Measurements from ENCODE around the gene RGS10. TPM values are rescaled to one million over a fixed set of nuclear protein-coding genes. Genes with fewer than 3 reads are reported as not detected.

RGS10 gene
- total RNA-seq, 1 donor from 2014 or later, result 4.8 TPM

- intact Hi-C loops (cut with DNase I), result no loop called here
- DNase-seq (no peak), ATAC-seq (ENCODE audit: poor library complexity) (peak; percentile 24)
Measured at GRCh38 chr10:119460369-119461195, 81.9 kb downstream of the RGS10 start.

GRCh38 chr10:119459681-119460340 lies 82.7 kb downstream of the RGS10 start:
- no peak for ATAC-seq (ENCODE audit: poor library complexity)
- no peak for DNase-seq
- intact Hi-C loops (cut with DNase I), result no loop called here

GRCh38 chr10:119457966-119458766 lies 84.4 kb downstream of the RGS10 start:
- no peak for DNase-seq

GRCh38 chr10:119456435-119456810 lies 86.1 kb downstream of the RGS10 start:
- ATAC-seq (ENCODE audit: poor library complexity) (no peak), DNase-seq (no peak)
- intact Hi-C loops (cut with DNase I), result no loop called here

More at GRCh38 chr10:119457966-119458766, 84.4 kb downstream of the RGS10 start:
- no peak for ATAC-seq (ENCODE audit: poor library complexity)
- intact Hi-C loops (cut with DNase I), result no loop called here

GRCh38 chr10:119455609-119456434 lies 86.7 kb downstream of the RGS10 start:
- ATAC-seq (ENCODE audit: poor library complexity), result no peak
- no peak for DNase-seq

GRCh38 chr10:119454990-119455389 lies 87.5 kb downstream of the RGS10 start:
- ATAC-seq (ENCODE audit: poor library complexity) (no peak), DNase-seq (peak; percentile 35)
- intact Hi-C loops (cut with DNase I), result no loop called here

More at GRCh38 chr10:119455609-119456434, 86.7 kb downstream of the RGS10 start:
- intact Hi-C loops (cut with DNase I), result no loop called here

GRCh38 chr10:119454316-119454715 lies 88.2 kb downstream of the RGS10 start:
- intact Hi-C loops (cut with DNase I), result no loop called here
- no peak for ATAC-seq (ENCODE audit: poor library complexity)
- DNase-seq, result peak; percentile 24

GRCh38 chr10:119453313-119453712 lies 89.2 kb downstream of the RGS10 start:
- ATAC-seq (ENCODE audit: poor library complexity), result no peak
- intact Hi-C loops (cut with DNase I), result no loop called here
- DNase-seq, result peak; percentile 37

GRCh38 chr10:119452396-119452795 lies 90.1 kb downstream of the RGS10 start:
- intact Hi-C loops (cut with DNase I), result no loop called here
- ATAC-seq (ENCODE audit: poor library complexity) (no peak), DNase-seq (no peak)

- ATAC-seq (ENCODE audit: poor library complexity), result no peak
- intact Hi-C loops (cut with DNase I), result no loop called here
Measured at GRCh38 chr10:119451300-119451896, 91.1 kb downstream of the RGS10 start.

GRCh38 chr10:119450606-119451299 lies 91.8 kb downstream of the RGS10 start:
- no peak for ATAC-seq (ENCODE audit: poor library complexity)
- DNase-seq, result peak; percentile 37
- intact Hi-C loops (cut with DNase I), result no loop called here

More at GRCh38 chr10:119451300-119451896, 91.1 kb downstream of the RGS10 start:
- DNase-seq, result peak; percentile 16

Other genes with a start within 250 kb of the RGS10 start
- gene TIAL1, start 54.2 kb upstream of the RGS10 start, total RNA-seq, result 75.1 TPM
- 153 TPM for gene BAG3, start 108.7 kb upstream of the RGS10 start, total RNA-seq
- gene INPP5F, start 183.3 kb upstream of the RGS10 start, total RNA-seq, result 4.5 TPM